Activated T-cell treated with anti-CD3 and anti-CD28 coated beads for 4 hours (primary cell): ENCODE results near the gene CPED1.
"Not testable (repeated sequence)": the region's sequence is repeated elsewhere in the genome, so short reads cannot be mapped to it uniquely, and the experiment has no call there.

Experiments
- DNase-seq: peaks from one replicate; pipeline ENCODE4 v3.0.0-alpha.2; 2020

CPED1 gene

DNA sequence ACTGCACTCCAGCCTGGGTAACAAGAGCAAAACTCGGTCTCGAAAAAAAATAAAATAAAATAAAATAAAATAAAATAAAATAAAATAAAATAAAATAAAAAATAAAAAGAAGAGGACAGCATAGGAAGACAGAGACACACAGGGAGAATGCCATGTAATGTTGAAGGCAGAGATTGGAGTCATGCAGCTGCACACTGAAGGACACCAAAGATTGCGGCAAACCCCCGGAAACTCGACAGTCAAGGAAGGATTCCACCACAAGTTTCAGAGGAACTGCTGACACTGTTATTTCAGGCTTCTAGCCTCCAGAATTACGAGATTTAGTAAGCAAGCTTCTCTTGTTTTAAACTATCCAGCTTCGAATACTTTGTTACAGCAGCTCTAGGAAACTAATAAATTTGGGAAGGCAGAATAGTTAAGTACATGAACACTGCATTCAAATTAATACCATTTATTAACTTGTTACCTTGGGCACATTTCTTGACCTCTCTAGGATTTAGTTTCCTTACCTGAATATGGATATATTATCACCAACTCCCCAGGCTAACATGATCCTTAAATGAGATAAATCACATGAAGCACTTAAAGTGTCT, 9.5 kb downstream of the CPED1 start:
- no peak for DNase-seq

DNA sequence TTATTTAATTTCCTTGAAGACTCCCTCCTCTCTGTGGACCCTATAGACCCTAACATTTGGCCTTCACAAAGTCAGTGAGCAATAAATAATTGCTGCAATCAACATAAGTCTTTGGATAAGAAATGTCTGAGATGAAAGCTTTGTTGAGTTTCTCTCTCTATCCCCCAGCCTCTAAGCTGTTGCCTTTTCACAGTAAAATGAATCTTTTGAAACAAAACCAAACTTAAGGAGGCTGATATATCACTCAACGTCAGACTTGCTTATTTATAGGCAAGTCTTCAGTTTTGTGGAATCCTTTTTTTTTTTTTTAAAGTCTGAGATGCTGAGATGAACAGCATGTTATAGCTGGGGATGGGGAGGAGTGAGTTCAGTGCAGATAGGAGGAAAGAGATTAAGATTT, 10.0 kb downstream of the CPED1 start:
- no peak for DNase-seq

DNA sequence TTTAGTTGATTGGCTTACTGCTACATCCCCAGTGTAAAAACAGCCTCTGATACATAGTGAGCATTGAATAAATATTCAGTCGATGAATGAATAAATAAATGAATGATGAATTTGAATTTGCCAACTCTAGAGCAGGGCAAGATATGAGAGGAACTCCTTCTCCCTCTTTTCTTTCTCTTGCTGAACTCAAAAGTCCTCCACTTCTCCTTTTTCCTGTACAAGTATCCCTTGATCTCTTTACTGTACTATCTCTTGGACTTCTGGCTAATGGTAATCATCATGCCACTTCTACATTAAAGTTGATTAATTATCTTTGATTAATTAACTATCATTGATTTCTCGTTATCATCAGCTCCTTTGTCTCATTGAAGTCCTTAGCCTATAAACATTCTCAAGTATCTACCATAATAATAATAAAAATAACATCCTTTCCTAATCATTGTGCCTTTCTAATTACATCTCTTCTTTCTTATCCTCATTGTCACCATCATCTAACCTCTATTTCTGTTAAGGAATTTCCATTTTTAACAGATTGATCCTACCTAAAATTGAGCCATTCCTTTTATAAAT, 10.6 kb downstream of the CPED1 start:
- no peak for DNase-seq

DNA sequence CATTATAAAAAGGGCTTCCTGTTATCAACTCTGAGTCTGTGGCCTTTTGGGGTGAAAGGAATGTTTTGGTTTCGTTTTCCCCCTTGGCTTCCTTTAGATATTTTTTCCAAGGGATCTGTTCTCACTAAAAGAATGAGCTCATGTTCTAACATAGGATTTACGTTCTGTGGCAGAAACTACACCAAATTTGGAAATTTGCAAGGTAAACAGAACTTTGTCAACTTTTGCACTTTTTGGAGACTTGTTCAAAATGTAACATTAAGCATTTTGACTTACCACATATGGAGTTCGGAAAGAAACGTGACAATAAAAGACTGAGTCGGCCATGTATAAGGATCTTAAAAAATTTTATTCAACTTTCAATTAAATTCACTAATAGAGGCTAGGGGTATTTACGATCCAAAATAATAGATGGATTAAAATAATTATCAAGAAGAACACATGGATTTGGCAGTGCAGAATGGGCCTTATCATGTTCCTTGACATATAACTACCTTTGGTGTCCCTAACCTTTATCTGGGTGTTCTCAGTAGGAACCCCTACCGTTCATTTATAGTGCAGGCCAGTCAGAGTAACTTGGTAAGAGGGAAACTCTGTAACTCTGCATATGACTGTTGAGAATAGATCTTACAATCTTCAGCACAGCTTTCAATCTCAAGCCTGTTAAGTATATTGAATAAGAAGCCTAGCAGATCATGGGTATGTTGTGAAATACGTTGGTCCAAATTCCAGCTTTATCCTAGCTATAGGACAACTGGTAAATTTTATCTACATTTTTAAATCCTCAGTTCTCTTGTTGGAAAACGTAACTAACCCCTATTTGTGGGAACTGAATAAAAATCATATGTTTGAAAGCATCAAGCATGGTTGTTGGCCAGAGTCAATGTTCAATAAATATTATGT, 11.8 kb downstream of the CPED1 start:
- DNase-seq = no peak

DNA sequence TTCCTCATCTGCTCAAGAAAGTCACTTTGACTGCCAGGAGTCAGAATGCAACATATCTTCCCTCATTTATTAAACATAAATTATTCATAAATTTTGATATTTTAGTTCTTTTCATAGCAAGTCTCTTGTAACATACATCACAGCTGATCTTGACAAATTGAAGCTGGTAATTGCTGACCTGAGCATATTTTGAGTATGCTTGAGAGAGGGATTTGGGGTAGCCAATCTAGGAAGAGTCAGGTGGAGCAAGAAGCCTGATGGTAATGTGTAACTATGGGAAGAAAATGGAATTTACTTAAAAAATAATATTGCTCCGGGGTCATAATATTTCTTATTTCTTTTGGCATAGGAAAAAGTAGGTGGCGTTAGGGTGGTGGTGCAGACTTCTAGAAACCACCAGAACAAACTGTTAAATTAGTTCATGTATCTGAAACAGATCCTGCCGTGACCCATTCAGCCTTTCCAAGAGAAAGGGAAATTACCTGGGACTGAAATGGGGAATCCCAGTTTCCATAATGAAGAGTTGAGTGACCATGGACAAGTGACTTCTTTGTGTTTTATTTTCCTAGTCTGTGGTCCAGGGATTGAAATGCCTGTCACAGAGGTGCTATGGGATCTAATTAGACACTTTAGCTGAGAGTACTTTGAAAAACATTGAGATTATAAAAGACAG, 12.9 kb downstream of the CPED1 start:
- DNase-seq = no peak

DNA sequence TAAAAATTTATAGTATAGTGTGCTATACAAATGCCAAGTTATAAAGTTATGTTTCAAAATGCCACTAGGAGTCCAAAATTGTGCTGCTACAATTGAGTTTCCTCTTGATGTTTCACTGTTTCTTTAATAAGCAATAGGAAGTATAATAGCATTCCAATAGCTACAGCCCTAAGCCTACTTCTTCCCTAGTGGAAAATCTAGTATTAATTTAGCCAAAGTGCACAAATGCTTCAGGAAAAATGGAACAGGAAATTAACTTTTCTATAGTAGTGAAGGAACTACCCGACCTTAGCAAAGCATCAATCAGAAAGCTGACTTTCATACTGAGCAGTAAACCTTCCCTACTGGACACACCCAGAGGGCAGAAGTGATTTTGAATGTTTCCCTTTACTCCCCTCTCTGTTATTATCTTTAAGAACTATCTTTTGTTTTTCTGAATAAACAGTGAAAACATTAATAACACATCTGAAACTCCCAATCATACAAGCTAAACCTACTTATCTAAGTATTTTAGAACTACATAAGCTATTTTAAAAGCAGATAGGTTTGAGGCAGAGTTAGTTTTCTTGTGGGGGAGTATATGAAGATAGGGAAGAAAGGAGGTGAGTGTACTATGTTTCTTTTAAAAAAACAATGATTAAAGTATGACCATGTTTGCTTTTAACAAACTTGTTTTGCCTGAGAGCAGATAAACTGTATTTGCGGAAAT, 13.7 kb downstream of the CPED1 start:
- no peak for DNase-seq

DNA sequence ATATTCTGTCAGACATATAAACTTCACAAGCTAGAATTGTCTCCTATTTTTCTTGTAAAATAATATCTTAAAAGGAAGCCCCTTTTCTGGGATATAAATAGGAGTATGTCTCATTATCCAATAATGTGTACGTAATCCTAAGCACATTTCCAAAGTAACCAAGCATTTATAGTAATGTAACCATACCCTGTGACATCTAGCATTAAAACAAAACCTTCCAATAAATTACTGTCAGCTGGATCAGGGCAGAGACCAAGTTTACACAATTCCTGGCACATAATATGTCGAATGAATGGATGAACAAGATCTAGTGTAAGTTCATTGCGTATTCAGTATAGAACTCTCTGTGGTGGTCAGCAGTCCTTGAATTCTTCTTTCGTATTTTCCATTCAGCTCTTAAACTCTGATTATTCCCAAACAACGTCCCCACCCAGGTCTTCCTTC, 14.3 kb downstream of the CPED1 start:
- no peak for DNase-seq

DNA sequence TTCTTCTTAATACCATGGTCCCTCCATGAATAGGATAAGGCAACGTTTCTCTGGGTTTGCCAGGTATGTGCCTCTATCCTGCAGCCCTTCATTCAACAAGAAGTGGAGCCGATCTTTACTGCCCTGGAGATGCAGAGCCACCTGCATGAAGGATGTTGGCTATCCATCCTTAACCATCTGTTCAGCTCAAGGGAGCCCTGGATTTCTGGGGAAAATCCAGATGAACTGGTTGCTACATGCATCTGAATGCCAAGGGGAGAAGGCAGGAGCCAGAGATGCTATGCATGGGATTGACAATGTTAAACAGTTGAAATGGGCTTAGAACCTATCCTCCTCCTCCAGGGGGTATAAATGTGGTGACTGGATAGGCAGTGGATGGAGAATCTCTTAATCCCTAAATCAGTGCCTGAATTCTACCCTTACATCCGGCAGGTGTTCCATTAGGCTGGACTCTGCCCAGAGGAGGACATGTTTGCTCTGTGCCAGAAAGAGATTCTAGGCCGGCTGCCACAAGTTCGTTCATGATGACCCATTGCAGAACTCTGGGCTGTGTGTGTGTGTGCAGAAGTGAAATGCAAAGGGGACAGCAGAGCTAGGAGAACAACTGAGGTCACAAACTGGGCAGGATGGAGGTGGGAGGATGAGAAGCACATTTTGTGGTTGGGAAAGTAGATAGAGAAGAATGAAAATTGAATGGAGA, 15.6 kb downstream of the CPED1 start:
- no peak for DNase-seq

DNA sequence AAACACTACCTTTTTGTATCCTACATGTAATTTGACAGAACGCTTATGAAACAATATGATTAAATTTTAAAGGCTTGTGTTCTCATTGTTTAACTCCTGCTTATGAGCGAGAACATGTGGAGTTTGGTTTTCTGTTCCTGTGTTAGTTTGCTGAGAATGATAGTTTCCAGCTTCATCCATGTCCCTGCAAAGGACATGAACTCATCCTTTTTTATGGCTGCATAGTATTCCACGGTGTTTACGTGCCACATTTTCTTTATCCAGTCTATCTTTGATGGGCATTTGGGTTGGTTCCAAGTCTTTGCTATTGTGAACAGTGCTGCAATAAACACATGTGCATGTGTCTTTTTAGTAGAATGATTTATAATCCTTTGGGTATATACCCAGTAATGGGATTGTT, 16.5 kb downstream of the CPED1 start:
- not testable (repeated sequence) for DNase-seq

DNA sequence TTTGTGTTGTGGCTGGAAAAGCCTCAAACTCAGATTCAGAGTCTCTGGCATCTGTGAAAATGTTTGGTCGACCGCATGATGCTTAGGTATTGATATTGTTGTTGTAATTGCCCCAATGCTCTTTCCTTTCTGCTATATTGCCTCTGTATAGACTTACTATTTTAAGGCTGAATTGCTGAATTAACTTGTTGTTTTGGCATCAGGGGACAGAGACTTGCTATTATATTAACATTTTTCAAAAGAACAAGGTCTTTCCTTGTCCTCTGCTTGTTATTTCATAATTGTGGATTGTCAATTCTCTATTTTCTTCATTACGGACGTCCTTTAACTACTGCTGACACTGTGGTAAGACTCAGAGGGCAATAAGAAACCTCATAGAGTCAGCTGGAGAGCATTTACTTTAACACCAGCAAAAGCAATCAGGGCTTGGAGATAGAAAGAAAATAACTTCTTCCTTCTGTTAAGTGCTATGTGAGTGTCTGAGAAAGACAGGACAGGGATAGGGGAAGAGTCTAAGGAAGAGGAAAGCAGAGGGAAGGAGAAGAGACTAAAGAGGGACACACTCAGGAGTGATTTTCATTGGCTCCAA, 17.6 kb downstream of the CPED1 start:
- no peak for DNase-seq

DNA sequence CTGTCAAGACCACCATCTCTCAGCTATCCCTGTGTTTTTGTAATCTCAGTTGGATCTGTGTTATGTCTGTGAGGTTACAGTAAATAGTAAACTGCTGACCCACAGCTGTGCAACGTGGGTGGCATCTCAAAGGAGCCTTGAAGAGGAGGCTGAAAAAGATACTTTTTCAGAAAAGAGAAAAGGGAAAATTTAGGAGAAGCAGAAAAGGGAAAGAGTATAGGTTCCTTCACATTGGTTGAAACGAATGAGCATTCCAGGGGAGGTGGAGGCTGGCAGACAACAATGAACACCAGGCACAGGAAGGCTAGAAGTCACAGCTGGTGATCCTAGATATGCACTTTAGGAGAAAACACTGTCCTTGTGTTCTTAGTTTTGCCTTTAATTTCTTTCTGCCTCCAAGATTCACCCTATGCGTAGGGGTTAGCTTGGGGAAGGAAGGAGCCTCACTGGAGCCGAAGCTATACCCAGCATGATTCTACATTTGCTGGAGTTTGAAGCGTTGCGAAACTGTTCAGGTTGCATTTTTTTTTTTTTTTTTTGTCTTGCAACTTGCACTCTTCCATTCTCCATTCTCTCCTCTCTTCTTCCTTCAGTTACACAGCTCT, 18.3 kb downstream of the CPED1 start:
- no peak for DNase-seq

DNA sequence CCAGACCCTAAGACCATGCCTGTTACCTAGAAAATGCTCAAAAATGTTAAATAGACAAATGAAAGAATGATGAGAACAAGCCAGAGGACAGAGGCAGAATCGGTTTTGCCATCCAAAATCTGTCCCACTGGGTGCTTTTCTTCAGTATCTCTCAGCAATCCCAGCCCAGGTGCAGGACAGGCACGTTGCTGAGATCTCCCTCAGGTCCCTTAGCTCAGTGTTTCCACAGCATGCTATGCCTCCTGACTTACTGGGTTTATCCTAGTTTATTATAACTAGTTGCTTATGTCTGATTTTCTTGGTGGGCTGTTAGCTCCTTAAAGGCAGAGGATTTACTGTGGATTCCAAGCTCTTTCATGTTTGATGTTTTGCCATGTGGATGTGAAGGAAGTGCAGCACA, 20.3 kb downstream of the CPED1 start:
- DNase-seq = no peak

DNA sequence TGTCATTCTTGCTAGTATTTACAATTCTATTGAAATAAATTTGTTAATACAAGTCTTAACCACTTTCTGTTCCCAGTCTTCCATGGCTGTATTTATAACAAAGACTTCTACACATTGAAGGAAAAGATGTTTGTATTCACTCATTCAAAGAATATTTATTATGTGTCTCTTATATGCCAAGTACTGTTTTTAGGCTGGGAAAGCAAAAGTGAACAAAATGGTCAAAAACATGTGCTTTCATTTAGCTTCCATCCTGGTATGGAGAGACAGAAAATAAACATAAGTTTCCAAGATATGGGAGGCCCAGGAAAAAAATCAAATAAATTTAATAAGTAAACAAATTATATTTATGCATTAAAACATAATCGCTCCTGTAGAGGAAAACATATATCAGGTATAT, 22.9 kb downstream of the CPED1 start:
- no peak for DNase-seq

DNA sequence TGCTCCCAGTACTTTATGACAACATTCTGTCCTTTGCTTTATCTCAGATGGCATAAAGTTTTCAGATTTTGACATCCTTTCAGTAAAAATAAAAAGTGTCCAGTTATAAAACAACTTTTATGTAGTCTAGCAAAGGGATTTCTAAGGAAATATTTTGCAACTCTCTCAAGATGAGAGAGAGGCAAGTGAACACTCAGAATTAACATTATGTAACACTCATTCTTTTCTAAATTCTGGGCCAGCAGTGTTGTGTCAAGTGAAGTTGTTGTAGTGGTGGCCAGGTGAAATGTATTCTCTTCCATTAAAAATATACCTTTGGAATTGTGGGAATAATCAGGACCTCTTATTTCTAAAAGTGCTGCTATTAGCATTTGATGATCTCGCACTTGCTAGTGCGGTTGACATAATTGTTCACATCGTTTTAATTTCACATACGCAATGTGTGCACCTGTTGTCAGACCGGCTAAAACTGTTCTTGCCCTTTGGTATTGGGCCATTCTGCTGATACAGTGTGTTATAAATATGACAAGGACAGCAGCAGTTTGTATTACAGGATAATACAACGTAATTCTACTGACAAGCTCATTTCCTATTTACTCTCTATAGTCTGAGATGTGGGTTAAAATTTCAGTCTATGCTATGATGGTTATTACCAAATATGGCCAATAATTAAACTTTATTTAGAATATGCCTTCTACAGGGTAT, 23.8 kb downstream of the CPED1 start:
- no peak for DNase-seq

DNA sequence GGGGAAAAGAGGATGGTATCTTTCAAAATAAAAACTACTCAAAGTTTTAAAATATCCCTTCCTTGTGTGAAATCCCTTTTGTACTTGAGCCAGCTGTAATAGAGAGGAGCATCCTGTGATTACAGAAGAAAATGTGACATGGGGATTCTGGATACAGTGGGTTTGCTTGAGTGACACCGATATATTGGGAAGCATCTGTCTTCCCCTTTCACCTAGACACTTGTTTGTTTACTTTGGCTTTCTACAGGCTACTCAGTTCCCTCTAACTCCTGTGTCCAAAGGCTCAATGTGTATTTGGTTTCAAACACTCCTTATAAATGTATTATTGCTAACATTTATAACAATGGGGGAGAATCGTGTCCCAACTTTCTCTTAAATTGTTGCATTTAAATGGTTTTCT, 24.4 kb downstream of the CPED1 start:
- no peak for DNase-seq

DNA sequence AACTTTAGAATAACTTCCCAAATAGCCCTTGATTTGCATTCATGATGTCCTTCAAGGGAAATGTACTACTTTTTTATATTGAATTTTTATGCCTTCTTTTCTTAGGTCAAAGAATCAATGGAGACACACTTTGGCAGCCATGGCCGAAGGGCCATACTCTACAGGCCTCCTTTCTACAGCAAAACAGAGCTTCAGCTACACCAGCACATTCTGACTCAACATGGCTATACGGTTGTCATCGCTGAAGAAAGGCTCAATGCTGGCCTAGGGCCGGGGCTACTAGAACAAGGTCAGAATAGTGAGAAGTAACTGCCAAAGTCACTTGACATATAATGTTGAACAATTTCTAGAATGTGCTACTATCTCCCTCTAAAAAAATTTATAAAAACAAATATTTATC, 27.0 kb downstream of the CPED1 start:
- DNase-seq = no peak

DNA sequence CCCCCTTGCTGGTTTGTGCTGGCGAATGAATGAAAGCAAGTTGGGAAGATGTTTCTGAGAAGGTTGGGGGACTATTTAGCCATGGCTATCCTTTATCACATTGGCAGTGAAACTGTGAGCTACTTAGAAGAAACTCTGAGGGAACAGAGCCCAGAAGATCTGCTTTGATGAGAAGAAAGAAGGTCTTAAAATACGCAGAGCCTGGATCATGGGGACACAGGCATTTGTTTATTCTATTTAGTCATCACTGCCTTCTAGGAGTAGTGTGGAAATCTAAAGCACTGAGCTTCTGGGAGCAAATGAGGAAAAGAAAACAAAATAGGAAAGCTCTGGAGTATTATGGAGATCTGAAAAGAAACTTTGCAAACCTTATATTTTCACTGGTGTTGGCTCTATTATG, 28.5 kb downstream of the CPED1 start:
- DNase-seq = no peak

DNA sequence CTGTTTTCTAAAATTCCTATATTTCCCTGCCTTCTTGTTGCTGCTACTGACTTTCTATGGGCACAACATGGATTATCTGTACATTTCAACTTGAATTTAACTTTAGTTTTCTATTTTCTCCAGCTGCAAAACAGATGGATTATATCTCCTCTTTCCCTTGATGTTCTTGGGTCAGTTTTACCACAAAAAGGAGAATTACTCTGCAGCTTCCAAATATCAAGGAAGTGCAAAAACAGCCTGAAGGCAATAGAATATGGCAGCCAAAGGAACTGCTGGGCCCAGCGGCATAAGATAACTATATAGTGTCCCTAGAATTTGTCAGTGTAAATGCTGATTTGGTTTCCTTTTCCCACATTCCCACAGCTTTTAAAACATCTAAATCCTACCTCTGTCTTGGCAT, 29.1 kb downstream of the CPED1 start:
- DNase-seq = no peak

DNA sequence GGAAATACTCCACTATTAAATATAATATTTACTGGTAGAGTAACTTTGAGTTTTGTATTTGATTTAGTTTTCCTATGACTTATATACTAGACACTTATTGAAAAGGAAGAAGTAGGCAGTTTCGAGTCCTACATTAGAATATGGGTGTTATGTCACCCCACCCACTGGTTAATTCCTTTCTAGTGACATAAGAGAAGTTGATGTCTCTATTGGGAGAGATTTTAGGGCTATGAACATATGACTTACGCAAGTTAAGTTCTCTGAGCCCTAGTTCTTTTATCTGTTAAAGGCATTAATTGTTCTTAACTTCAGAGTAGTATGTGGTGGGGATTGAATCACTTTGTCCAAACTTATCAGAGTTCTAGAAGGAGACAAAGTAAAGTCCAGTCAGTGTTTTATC, 30.5 kb downstream of the CPED1 start:
- DNase-seq = no peak

DNA sequence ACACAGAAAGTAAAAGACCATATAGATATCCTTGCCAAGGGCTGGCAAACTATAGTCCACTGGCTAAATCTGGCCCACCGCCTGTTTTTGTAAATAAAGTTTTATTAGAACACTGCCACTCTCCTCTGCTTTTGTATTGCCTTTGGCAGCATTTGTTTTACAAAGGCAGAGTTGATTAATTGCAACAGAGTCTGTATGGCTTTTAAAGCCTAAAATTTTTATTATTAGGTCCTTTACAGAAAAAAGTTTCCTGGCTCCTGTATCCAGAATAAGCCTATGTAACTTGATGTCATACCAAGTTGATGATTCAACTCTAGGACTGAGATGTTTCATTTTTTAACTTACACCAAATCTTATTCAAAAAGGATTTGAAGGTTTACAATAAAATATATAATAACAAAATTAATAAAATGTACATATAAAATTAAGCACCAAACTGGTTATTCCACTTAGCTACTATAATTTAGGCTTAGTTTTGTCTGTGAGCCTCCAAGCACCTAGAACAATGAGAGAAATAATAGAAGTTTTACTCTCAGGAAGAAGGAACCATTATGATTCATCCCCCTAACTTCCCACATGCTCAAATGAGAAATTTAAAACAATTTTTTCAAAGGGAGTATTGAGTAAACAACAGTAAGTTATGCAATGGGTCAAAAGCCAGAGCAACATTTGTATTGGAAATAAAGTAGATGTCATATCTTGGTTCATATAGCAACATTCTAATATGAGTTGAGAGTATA, 31.9 kb downstream of the CPED1 start:
- no peak for DNase-seq
